GDM1 (cell line): ENCODE results near the gene EPHB3.

Experiments used
- DNase-seq: peaks from one replicate; lab custom pipeline; 2025; lab: John Stamatoyannopoulos, UW

EPHB3 gene

GRCh38 chr3:184581331-184581855 is 19.8 kb downstream of the EPHB3 start:
- no peak for DNase-seq

GRCh38 chr3:184582646-184583577 is 21.3 kb downstream of the EPHB3 start:
- no peak for DNase-seq

DNA sequence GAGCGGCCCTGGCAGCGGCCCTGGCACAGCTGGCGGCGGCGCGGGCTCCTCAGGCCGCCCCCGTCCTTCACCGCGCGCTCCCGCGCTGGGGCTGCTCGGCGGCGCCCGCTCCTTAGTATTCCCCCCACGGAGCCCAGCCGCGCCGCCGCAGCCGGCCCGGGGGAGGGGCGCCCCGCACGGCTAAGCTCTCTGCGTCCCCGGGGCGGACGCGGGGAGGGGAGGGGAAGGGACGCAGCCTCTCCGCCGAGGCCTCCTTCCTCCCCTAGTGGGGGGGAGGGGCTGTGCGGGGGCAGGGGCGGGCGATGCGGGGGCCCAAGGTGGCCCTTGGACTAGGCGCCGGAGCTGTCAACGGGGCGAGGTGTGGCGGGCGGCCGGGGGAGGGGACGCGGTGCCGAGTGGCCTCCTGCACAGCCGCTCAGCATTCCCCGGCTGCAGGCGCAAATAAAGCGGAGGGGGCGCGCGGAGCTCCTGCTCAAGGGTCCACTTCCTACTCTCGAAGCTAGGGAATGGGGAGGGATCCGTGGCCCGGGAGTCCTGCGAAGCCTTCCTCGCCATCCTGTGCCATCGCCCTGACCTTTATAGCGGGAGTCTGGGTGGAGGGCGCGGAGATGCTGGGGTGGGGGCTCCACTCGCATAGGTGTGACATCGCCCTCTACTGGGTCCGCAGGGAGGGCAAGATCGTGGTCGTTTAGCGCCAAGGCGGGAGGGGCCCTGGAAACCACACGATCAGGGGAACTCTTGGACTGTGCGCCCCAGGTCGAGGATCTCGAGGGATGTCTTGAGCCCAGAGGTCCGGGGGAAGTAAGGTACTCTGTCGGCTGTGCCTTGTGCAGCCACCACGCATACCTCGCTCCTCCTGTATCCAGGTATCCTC is 22.2 kb downstream of the EPHB3 start:
- DNase-seq, result no peak

DNA sequence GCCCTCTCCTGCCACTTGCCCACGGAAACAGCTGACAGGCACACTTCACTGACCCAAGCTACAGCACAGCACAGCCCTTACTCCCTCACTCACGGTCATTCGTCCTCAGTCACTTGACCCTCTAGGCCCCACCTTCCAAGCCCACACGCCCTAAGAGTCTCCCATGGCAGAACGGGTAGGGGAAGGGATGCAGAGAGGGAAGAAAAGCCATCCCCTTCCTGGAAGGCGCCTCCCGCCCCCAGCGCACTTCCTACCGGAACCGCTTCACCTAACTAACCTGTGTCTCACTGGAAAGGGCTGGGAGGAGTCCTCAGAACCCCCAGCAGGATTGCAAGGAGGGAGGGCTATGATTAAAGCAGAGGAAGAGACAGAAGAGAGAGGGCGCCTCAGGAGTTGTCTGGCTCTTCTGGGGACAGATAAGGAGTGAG is 22.9 kb downstream of the EPHB3 start:
- no peak for DNase-seq

DNA sequence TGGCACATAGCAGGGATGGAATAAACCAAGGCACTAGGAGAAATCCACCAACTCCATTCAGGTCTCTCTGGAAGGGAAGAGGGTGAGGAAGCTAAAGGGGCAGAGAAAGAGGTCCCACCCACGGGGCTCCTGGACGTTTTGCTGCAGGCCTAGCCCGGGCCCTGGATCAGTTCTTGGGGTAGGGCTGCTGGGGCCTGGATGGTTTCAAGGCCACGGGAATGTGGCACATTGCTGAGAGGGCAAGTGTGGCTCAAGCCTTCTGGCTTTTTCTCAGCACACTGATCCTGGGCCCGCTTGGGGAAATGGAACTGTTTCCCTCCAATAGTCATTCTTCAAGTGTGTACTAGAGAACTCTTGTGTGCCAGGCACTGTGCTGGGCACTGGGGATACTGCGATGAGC is 24.0 kb downstream of the EPHB3 start:
- DNase-seq, result no peak

GRCh38 chr3:184586851-184587250 is 25.3 kb downstream of the EPHB3 start:
- no peak for DNase-seq

- DNase-seq, result no peak
Observed at GRCh38 chr3:184588776-184589175, 27.2 kb downstream of the EPHB3 start.

DNA sequence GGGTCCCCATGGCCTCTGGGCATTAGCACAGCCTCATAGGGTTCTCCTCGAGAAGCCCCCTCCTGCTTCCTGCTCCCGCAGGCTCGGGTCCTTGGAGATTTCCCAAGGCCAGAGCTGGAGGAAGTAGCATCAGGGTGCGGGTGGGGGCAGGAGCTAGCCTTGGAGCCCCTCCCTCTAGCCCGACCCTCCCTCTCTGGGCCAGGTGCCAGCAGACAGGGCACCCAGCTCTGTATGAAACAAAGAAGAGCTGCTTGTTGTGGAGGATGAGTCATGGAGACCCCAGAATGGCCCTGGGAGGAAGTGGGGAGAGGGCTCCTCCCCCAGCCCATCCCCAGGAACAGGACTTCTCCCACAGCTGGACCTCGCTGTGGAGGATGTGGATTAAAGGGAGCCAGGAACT is 29.2 kb downstream of the EPHB3 start:
- no peak for DNase-seq

DNA sequence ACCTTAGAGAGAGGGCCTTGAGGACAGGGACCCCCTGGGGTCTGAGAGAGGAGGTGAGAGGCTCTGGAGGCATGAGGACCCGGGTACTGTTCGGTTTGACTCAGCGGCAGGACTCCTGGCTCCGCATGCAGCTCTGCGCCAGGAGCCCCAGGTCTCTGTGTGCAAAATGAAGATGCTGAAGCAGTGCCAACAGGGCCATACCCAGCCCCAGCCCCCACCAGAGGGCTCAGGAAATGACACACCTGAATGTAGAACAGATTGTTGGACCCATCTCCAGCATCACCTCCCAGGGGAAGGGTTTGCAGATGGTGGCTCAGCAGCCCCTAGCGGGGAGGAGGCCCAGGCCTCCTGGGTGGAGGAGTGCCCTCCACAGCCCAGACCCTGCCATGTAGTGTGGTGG is 30.2 kb downstream of the EPHB3 start:
- no peak for DNase-seq

DNA sequence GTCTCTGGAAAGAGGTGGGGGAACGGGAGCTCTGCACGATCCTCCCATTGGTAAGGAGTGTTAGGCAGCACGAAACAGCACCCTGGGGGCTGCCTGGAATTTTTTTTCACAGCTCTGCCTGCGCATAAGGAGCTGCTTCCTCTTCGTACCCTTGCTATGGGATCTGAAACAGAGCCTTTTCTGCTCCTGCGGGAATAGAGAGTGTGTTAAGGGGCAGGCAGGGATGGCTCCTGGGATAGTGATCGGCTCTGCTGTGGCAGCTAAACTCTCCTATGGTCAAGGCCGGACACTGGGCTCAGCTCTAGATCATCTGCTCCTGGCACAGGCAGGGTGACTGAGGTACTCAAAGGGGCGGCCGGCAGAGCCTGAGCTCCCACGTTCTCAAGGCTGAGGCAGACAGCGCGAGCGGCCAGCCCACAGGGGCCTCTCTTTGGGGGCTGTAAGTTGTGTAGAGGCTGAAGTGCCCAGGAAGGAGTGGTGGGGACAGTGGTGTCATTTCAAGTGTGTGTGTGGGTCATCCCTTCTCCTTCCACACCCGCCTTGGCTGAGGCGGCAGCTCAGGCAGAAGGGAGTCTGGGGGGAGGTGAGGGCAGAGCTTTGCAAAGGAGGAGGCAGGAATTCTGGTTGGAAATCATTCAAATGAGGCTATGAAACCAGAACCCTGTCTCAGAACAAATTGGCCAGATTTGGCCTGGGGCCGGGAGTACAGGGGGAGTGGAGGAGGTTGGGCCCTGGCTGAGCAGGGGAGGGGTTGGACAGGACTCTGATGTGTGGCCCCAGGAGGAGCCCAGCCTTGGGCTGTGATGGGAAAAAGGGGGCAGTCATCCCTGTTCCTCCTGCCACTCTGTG is 31.0 kb downstream of the EPHB3 start:
- DNase-seq, result no peak

DNA sequence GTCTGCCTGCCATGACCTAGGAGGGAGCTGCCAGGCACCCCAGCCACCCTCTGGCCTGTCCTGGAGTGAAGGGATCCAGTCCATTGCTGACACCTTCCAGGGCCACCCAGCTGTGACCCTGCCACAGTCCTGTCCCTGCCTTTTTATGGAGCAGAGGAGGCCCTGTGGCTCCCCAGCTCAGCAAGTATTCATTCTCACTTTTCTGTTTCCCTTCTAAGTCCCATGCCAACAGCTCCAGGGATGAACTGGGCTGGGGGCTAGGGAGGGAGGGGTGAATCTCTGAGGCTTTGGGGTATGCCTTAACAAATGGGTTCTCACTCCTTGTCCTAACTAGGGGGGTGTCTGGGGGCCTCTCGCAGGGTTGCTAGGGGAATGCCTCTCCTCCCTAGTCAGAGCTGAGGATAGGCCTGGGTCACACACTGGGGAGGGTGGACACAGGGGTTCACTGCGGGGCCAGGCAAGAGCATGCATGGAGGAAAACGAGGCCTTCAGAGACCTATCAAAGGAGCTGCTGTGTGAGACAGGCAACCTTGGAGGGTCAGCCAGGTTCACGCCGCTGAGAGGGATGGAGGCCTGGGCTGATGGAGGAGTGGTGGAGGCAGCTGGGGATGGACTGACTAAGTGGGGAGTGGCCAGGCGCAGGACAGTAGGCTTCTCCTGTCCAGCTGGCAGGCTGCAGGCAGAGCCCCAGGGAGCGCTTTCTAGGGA is 31.8 kb downstream of the EPHB3 start:
- no peak for DNase-seq

DNA sequence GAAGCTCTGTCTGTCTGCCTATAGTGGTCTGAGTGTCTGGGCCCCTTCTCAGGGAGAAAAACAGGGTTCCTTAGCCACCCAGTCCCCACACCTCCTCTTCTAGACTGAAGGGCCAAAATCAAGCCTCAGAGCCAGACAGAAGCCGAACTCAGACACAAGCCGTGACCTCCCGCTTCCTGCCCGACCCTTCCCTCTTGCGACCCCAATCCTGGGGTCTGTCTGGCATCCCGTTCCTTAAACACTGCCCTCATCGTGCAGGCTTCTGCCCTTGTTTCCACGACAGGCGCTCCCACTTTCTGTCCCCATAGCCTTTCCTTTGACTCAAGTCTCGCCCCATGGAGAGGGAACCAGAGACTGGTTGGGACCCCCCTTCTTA is 32.3 kb downstream of the EPHB3 start:
- no peak for DNase-seq

GRCh38 chr3:184594371-184595001 is 32.9 kb downstream of the EPHB3 start:
- DNase-seq, result no peak

GRCh38 chr3:184595726-184596125 is 34.1 kb downstream of the EPHB3 start:
- DNase-seq, result no peak

GRCh38 chr3:184596233-184596632 is 34.6 kb downstream of the EPHB3 start:
- DNase-seq, result no peak

DNA sequence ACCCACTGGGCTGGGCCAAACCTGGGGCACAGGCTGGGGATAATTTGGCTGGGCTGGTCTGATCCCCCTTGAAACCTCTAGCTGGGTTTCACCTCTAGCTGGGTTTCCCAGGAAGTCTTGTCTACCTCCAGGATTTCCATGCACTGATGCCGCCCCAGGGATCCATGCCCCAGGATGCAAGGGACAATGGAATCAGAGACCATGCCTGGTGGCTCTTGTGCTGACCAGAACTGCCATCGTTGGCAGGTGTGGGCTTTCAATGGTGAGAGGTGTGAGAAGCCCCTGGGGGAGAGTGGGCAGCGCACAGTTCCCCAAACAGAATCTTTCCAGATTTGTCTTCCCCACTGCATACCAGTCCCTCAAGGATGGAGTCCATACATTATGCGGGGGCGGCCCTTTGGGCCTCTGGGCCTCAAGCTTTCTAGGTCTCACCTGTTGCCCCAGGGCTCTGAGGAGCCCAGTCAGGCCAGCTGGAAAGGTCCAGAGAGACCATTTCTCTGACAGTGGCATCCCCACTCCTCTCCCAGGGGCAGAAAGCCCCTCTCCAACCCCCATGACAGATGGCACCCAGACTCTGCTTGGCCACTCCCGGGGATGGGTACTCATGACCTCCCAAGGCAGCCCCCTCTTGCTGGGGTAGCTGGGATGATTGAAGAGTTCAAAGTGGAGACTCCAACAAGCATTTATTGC is 35.4 kb downstream of the EPHB3 start:
- no peak for DNase-seq

DNA sequence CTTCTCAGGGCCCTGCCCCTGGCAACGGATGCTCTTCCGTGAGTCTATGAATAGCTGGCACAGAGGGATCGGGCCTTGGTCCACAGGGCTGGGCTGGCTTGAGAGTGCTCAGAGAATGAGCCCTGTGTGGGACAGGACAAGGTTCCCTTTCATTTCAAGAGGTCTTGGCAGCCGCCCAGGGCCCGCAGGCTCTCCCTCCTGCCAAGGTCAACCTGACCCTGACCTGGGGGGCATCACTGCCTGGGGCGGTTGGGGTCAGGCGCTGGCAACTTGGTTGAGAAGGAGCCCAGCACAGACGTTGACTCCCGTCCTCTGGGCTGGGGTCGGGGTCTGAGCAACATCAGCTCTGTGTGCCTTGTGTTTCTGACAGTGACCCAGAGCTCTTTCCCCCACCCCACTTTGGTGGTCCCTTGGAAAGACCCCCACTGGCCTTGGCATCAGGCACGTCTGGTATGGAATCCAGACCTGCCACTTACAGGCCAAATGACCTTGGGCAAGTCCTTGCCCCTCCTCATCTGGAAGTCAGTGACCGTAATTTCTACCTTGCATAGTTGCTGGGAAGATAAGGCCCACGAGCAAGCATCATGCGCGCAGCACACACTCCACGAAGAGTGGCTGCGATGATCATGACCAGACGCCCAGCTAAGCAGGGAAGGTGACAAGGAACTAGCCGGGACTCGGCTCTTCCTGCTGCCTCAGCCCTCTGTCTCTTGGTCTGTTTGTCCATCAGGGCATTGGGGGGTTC is 36.4 kb downstream of the EPHB3 start:
- no peak for DNase-seq

- DNase-seq, result no peak
Observed at GRCh38 chr3:184598574-184598927, 37.0 kb downstream of the EPHB3 start.

GRCh38 chr3:184599143-184599542 is 37.6 kb downstream of the EPHB3 start:
- DNase-seq, result no peak
